GM12891 (cell line): Measurements from ENCODE around the gene NSMCE1.

Source experiments
- PAX5 ChIP-seq: IDR thresholded peaks from 2 replicates; pipeline ENCODE4 v1.6.1; 2011; ENCODE audit warnings: low read length, moderate library complexity, mild to moderate bottlenecking; ENCODE audit not compliant: insufficient read depth, severe bottlenecking
- POLR2A ChIP-seq: IDR thresholded peaks from 2 replicates; pipeline ENCODE4 v1.6.1; 2011; ENCODE audit warnings: low read depth, low read length, control low read depth
- POLR2AphosphoS5 ChIP-seq: IDR thresholded peaks from 2 replicates; pipeline ENCODE4 v1.6.1; 2011; ENCODE audit warnings: low read depth, low read length, control low read depth
- SPI1 ChIP-seq: IDR thresholded peaks from 2 replicates; pipeline ENCODE4 v1.6.1; 2011; ENCODE audit warnings: low read depth, low read length, control low read depth
- TAF1 ChIP-seq: IDR thresholded peaks from 2 replicates; pipeline ENCODE4 v1.6.1; 2011; ENCODE audit warnings: low read depth, low read length, control low read depth

- TF ChIP-seq POLR2AphosphoS5 (no peak), POLR2A (no peak), TAF1 (no peak), SPI1 (no peak), PAX5 (no peak)
Measured at GRCh38 chr16:27185776-27186130, 82.8 kb downstream of the NSMCE1 start.
